CD4-positive, alpha-beta T cell treated with Interferon alpha-2 for 1 hour (primary cell): Measurements from ENCODE around the gene PODXL.

Experiments used
- DNase-seq, 2 donors: peaks; one replicate each; pipeline ENCODE4 v3.0.0-alpha.2; 2020 to 2022

The PODXL gene

GRCh38 chr7:131556053-131556908, at the start of gene PODXL:
Gene PODXL (minus strand): TSS chr7:131556628. CDS start chr7:131556359, 269 bp downstream.
- DNase-seq, result peak; percentile 57 to 71

GRCh38 chr7:131605280-131605878, 49.0 kb upstream of the PODXL start:
- no peak for DNase-seq

GRCh38 chr7:131604841-131605279, 48.4 kb upstream of the PODXL start:
- no peak for DNase-seq

GRCh38 chr7:131603932-131604331, 47.5 kb upstream of the PODXL start:
- DNase-seq, result no peak

GRCh38 chr7:131602994-131603372, 46.6 kb upstream of the PODXL start:
- DNase-seq, result no peak

GRCh38 chr7:131602304-131602993, 46.0 kb upstream of the PODXL start:
- no peak for DNase-seq

- DNase-seq, result no peak
Measured at GRCh38 chr7:131600085-131600881, 43.9 kb upstream of the PODXL start.

GRCh38 chr7:131596785-131597184, 40.4 kb upstream of the PODXL start:
- DNase-seq, result no peak

GRCh38 chr7:131595699-131596098, 39.3 kb upstream of the PODXL start:
- DNase-seq, result no peak

- DNase-seq, result no peak
Measured at GRCh38 chr7:131591687-131592319, 35.4 kb upstream of the PODXL start.

- DNase-seq, result no peak
Measured at GRCh38 chr7:131587315-131587923, 31.0 kb upstream of the PODXL start.

- no peak for DNase-seq
Measured at GRCh38 chr7:131586759-131587158, 30.3 kb upstream of the PODXL start.

- DNase-seq, result no peak
Measured at GRCh38 chr7:131586259-131586658, 29.8 kb upstream of the PODXL start.

GRCh38 chr7:131583430-131583829, 27.0 kb upstream of the PODXL start:
- DNase-seq, result no peak

GRCh38 chr7:131581241-131582051, 25.0 kb upstream of the PODXL start:
- DNase-seq, result no peak

GRCh38 chr7:131578602-131579001, 22.2 kb upstream of the PODXL start:
- DNase-seq, result no peak

- no peak for DNase-seq
Measured at GRCh38 chr7:131574741-131575140, 18.3 kb upstream of the PODXL start.

GRCh38 chr7:131570401-131570800, 14.0 kb upstream of the PODXL start:
- no peak for DNase-seq

GRCh38 chr7:131568970-131569369, 12.5 kb upstream of the PODXL start:
- no peak for DNase-seq

GRCh38 chr7:131568510-131568909, 12.1 kb upstream of the PODXL start:
- DNase-seq, result no peak

- no peak for DNase-seq
Measured at GRCh38 chr7:131564640-131565039, 8.2 kb upstream of the PODXL start.
